Measurements from ENCODE around the gene ZEB1.

DNA sequence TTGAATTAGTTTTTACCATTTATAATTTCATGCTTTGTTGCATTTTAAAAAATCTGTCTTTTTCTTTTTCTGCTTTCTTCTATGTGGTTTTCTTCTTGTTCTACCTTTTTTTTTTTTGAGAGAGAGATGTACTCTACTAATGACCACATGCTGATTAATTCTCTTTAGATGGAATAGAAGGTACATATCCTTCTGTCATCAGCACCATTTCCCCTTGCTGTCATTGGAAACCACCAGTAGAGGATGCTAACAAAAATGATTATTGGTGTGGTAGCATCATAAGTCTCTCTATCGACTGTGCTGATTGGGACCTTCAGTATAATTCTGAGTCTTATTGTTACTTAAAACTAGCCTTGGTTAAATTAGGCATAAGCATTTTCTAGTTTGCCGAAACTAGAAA, 3.6 kb downstream of the ZEB1 start:
- no peak for TF ChIP-seq POLR2A (IDR thresholded peaks at IDR 0.05)
- TF ChIP-seq, protein P1, sequence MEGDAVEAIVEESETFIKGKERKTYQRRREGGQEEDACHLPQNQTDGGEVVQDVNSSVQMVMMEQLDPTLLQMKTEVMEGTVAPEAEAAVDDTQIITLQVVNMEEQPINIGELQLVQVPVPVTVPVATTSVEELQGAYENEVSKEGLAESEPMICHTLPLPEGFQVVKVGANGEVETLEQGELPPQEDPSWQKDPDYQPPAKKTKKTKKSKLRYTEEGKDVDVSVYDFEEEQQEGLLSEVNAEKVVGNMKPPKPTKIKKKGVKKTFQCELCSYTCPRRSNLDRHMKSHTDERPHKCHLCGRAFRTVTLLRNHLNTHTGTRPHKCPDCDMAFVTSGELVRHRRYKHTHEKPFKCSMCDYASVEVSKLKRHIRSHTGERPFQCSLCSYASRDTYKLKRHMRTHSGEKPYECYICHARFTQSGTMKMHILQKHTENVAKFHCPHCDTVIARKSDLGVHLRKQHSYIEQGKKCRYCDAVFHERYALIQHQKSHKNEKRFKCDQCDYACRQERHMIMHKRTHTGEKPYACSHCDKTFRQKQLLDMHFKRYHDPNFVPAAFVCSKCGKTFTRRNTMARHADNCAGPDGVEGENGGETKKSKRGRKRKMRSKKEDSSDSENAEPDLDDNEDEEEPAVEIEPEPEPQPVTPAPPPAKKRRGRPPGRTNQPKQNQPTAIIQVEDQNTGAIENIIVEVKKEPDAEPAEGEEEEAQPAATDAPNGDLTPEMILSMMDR (IDR thresholded peaks at IDR 0.05) = peak in 2 of 4 experiments; percentile 11 to 12

Measured in sigmoid colon (tissue), 3 donors.